Ishikawa (cell line): ENCODE results near the gene CD52.

Source experiments
- CEBPB ChIP-seq: IDR thresholded peaks from 2 replicates; pipeline ENCODE4 v1.6.1; 2012
- CREB1 ChIP-seq: IDR thresholded peaks from 2 replicates; pipeline ENCODE4 v1.6.1; 2012; ENCODE audit warnings: low read depth
- EGR1 ChIP-seq: IDR thresholded peaks from 2 replicates; pipeline ENCODE4 v1.6.1; 2012
- EP300 ChIP-seq: IDR thresholded peaks from 2 replicates; pipeline ENCODE4 v1.6.1; 2012; ENCODE audit warnings: borderline replicate concordance
- FOXM1 ChIP-seq: IDR thresholded peaks from 2 replicates; pipeline ENCODE4 v1.6.1; 2012; ENCODE audit warnings: low read depth, borderline replicate concordance
- NFIC ChIP-seq: IDR thresholded peaks from 2 replicates; pipeline ENCODE4 v1.6.1; 2012
- RAD21 ChIP-seq: IDR thresholded peaks from 2 replicates; pipeline ENCODE4 v1.6.1; 2012; ENCODE audit warnings: low read depth
- TAF1 ChIP-seq: IDR thresholded peaks from 2 replicates; pipeline ENCODE4 v1.6.1; 2012; ENCODE audit warnings: low read depth, mild to moderate bottlenecking
- TCF12 ChIP-seq: IDR thresholded peaks from 2 replicates; pipeline ENCODE4 v1.6.1; 2012; ENCODE audit warnings: low read depth
- TEAD4 ChIP-seq: IDR thresholded peaks from 2 replicates; pipeline ENCODE4 v1.6.1; 2012
- YY1 ChIP-seq: IDR thresholded peaks from 2 replicates; pipeline ENCODE4 v1.6.1; 2012; ENCODE audit warnings: low read depth
- ZBTB7A ChIP-seq: IDR thresholded peaks from 2 replicates; pipeline ENCODE4 v1.6.1; 2012; ENCODE audit warnings: low read depth
- TF ChIP-seq, protein P1 (sequence below): IDR thresholded peaks from 2 replicates; pipeline ENCODE4 v1.6.1; 2012; ENCODE audit warnings: low read depth, mild to moderate bottlenecking
- TF ChIP-seq, protein P2 (sequence below): IDR thresholded peaks from 2 replicates; pipeline ENCODE4 v1.6.1; 2012
- TF ChIP-seq, protein P3 (sequence below): IDR thresholded peaks from 2 replicates; pipeline ENCODE4 v1.6.1; 2012

Gene CD52, protein sequence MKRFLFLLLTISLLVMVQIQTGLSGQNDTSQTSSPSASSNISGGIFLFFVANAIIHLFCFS

DNA sequence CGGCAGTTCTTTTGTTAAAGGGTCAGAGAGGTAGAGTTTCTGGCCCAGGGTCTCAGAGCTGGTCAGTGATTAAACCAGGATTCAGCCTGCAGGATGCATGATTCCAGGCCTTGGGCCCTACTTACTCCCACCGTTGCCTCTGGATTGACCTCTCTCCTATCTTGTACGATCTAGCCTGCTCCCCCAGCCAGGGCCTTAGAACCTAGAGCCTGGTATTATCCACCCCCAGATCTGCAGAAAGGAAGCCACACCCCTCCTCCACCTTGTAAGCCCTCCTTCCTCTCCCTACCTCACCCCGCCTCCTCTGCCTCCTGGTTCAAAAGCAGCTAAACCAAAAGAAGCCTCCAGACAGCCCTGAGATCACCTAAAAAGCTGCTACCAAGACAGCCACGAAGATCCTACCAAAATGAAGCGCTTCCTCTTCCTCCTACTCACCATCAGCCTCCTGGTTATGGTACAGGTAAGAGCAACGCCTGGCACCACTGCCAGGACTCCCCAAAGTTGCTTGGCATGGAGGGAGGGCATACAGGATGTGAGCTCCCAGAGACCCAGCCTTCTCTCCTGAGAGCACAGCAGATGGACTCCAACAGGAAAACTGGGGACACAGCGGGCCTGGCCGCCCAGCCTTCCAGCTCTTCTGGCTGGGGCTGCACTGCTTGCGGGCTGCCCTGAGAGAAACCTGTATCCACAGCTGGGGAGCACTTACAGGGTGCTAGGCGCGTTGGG is at the start of gene CD52:
CD52 (plus strand) TSS at position 347 of the 726 bp plus-strand sequence; CDS start at position 407, 60 bp downstream.
- TF ChIP-seq TCF12 (no peak), NFIC (no peak), CEBPB (no peak), EP300 (no peak), ZBTB7A (no peak), RAD21 (no peak), YY1 (no peak), FOXM1 (no peak), TAF1 (no peak), EGR1 (no peak), TEAD4 (no peak)
- TF ChIP-seq, protein P1, sequence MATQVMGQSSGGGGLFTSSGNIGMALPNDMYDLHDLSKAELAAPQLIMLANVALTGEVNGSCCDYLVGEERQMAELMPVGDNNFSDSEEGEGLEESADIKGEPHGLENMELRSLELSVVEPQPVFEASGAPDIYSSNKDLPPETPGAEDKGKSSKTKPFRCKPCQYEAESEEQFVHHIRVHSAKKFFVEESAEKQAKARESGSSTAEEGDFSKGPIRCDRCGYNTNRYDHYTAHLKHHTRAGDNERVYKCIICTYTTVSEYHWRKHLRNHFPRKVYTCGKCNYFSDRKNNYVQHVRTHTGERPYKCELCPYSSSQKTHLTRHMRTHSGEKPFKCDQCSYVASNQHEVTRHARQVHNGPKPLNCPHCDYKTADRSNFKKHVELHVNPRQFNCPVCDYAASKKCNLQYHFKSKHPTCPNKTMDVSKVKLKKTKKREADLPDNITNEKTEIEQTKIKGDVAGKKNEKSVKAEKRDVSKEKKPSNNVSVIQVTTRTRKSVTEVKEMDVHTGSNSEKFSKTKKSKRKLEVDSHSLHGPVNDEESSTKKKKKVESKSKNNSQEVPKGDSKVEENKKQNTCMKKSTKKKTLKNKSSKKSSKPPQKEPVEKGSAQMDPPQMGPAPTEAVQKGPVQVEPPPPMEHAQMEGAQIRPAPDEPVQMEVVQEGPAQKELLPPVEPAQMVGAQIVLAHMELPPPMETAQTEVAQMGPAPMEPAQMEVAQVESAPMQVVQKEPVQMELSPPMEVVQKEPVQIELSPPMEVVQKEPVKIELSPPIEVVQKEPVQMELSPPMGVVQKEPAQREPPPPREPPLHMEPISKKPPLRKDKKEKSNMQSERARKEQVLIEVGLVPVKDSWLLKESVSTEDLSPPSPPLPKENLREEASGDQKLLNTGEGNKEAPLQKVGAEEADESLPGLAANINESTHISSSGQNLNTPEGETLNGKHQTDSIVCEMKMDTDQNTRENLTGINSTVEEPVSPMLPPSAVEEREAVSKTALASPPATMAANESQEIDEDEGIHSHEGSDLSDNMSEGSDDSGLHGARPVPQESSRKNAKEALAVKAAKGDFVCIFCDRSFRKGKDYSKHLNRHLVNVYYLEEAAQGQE = no peak
- TF ChIP-seq, protein P2, sequence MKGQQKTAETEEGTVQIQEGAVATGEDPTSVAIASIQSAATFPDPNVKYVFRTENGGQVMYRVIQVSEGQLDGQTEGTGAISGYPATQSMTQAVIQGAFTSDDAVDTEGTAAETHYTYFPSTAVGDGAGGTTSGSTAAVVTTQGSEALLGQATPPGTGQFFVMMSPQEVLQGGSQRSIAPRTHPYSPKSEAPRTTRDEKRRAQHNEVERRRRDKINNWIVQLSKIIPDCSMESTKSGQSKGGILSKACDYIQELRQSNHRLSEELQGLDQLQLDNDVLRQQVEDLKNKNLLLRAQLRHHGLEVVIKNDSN = no peak
- TF ChIP-seq, protein P3, sequence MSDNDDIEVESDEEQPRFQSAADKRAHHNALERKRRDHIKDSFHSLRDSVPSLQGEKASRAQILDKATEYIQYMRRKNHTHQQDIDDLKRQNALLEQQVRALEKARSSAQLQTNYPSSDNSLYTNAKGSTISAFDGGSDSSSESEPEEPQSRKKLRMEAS = no peak

DNA sequence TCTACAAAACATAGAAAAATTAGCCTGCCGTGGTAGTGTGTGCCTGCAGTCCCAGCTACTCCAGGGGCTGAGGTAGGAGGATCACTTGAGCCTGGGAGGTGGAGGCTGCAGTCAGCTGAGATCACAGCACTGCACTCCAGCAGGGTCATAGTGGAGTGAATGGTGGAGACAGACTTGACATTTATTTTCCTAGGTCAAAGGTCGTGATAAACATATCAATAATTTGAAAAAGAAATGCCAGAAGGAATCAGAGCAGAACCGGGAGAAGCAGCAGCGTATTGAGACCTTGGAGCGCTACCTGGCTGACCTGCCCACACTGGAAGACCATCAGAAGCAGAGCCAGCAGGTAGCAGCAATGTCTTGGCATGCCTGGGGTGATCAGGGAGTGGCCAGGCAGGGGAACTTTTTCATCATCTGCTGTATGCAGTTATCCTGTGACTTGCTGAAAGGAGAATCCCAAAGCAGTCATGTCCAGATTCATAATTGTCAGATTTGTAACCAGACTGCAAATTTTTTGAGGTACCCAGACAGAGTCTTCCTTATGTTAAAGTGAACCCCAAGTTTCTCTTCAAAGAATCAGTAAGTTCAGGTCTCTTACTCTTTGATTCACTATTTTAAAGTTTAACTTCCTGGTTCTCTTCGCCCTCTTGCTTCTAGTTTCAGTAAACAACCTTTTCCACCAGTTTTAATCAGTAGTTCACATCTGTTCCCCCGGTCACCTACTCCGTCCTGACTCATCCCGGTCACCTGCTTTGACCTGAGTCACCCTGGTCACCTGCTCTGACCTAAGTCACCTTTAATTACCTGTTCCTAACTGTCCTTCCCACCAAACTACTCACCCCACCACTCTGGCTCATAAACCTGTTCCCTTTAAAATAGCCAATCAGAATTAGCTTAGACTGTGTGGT is 49.2 kb upstream of the CD52 start:
- TF ChIP-seq TEAD4 (no peak), ZBTB7A (no peak), EP300 (no peak), YY1 (no peak), CREB1 (no peak), TCF12 (no peak), NFIC (no peak)
- TF ChIP-seq, protein P1 = no peak
- TF ChIP-seq, protein P3 = no peak

DNA sequence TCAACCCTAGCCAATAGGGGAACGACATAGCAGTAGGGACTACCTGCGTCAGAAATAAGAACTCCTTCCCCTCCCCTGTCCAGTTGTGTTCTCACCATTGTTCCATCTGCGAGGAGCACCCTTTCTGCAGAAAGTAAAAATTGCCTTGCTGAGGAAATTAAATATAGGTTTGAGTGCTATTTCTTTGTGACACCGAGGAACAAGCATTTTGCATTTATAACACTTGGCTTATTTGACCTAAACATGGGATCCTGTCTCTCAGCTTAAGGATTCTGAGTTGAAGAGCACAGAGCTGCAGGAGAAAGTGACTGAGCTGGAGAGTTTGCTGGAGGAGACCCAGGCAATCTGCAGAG is 48.6 kb upstream of the CD52 start:
- TF ChIP-seq, protein P1 = no peak
- TF ChIP-seq, protein P2 = no peak
- TF ChIP-seq TAF1 = no peak
- TF ChIP-seq CREB1 = no peak
- no peak for TF ChIP-seq CEBPB
- no peak for TF ChIP-seq RAD21
- TF ChIP-seq NFIC = no peak
- TF ChIP-seq YY1 = no peak
- TF ChIP-seq EGR1 = no peak
- no peak for TF ChIP-seq FOXM1
- no peak for TF ChIP-seq TEAD4
